Calu3 (cell line): Measurements from ENCODE around the gene DNAAF2. TPM values are rescaled to one million over a fixed set of nuclear protein-coding genes. Genes with fewer than 3 reads are reported as not detected.

Experiments
- BruUV-seq: library from RNA; stranded (reverse); fragments of 400-500 nt; replicated peaks from 2 replicates; lab custom pipeline; 2021; lab: Mats Ljungman, UMichigan
- CTCF ChIA-PET: fragments of 300-600 bp; sonication (Branson Sonifier 250); formaldehyde crosslinking; loops from one replicate; lab custom pipeline; 2022; ENCODE audit warnings: antibody characterized with exemption; lab: Charles Lee
- DNase-seq: peaks from one replicate; pipeline ENCODE4 v3.0.0; 2022
- H3K27ac Mint-ChIP-seq: one replicate; pipeline ENCODE4 v1.8.0; 2022; ENCODE audit warnings: mixed read lengths; ENCODE audit not compliant: unreplicated experiment
- H3K27me3 Mint-ChIP-seq: one replicate; pipeline ENCODE4 v1.8.0; 2022; ENCODE audit warnings: mixed read lengths; ENCODE audit not compliant: unreplicated experiment
- H3K36me3 Mint-ChIP-seq: one replicate; pipeline ENCODE4 v1.8.0; 2022; ENCODE audit warnings: mild to moderate bottlenecking, moderate library complexity, mixed read lengths; ENCODE audit not compliant: insufficient read depth, unreplicated experiment
- H3K4me1 Mint-ChIP-seq: one replicate; pipeline ENCODE4 v1.8.0; 2022; ENCODE audit warnings: mild to moderate bottlenecking, low read depth, mixed read lengths; ENCODE audit not compliant: unreplicated experiment
- H3K4me3 Mint-ChIP-seq: one replicate; pipeline ENCODE4 v1.8.0; 2022; ENCODE audit warnings: mild to moderate bottlenecking, low read depth, moderate library complexity, mixed read lengths; ENCODE audit not compliant: unreplicated experiment
- H3K9me3 Mint-ChIP-seq: one replicate; pipeline ENCODE4 v1.8.0; 2022; ENCODE audit warnings: low read depth, mixed read lengths; ENCODE audit not compliant: unreplicated experiment
- intact Hi-C: fragments of 100-400 bp; cut with micrococcal nuclease; formaldehyde crosslinking; loops from one replicate; pipeline ENCODE4 v1.10.0; 2022; ENCODE audit not compliant: unreplicated experiment
- total RNA-seq: library from RNA; stranded (reverse); gene quantifications from 2 replicates; pipeline ENCODE4 v1.2.3, GENCODE V29; 2022
- TF ChIP-seq, protein P1 (sequence below): fragments of 200-600 bp; IDR thresholded peaks from one replicate; pipeline ENCODE4 v1.8.0; 2022; ENCODE audit warnings: antibody characterized with exemption; ENCODE audit not compliant: unreplicated experiment

The DNAAF2 gene
- total RNA-seq, 1 experiment from 2014 or later: 11.3 TPM

- no peaks in the 10 kb centered on the region for H3K27me3 Mint-ChIP-seq
- BruUV-seq: no TSS peak
- peaks cover 42% of the 10 kb centered on the region for H3K36me3 Mint-ChIP-seq
- no peaks in the 10 kb centered on the region for H3K9me3 Mint-ChIP-seq
- DNase-seq: no peak
- H3K4me3 Mint-ChIP-seq: no peak overlapping the region
- intact Hi-C loops: no loop called here
- no peak overlapping the region for H3K27ac Mint-ChIP-seq
- TF ChIP-seq, protein P1, sequence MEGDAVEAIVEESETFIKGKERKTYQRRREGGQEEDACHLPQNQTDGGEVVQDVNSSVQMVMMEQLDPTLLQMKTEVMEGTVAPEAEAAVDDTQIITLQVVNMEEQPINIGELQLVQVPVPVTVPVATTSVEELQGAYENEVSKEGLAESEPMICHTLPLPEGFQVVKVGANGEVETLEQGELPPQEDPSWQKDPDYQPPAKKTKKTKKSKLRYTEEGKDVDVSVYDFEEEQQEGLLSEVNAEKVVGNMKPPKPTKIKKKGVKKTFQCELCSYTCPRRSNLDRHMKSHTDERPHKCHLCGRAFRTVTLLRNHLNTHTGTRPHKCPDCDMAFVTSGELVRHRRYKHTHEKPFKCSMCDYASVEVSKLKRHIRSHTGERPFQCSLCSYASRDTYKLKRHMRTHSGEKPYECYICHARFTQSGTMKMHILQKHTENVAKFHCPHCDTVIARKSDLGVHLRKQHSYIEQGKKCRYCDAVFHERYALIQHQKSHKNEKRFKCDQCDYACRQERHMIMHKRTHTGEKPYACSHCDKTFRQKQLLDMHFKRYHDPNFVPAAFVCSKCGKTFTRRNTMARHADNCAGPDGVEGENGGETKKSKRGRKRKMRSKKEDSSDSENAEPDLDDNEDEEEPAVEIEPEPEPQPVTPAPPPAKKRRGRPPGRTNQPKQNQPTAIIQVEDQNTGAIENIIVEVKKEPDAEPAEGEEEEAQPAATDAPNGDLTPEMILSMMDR: no peak
- CTCF ChIA-PET: no interaction called here
- H3K4me1 Mint-ChIP-seq: peaks cover 23% of the 10 kb centered on the region
These were observed 56.9 kb downstream of the DNAAF2 start for GRCh38 chr14:49578141-49578540.

Other genes with a start within 250 kb of the DNAAF2 start
- 948 and 1,051 TPM in 2 replicates for gene RPS29, start 48.9 kb downstream of the DNAAF2 start, total RNA-seq
- gene LRR1, start 36.3 kb downstream of the DNAAF2 start, total RNA-seq: 27.3 and 30.5 TPM in 2 replicates
- gene RPL36AL, start 14.6 kb downstream of the DNAAF2 start, total RNA-seq: 159 and 161 TPM in 2 replicates
- gene MGAT2, start 14.4 kb downstream of the DNAAF2 start, total RNA-seq: 39.3 and 45.8 TPM in 2 replicates
- 13.2 and 14.2 TPM in 2 replicates for gene POLE2, start 53.0 kb upstream of the DNAAF2 start, total RNA-seq
- 0.49 and 0.99 TPM in 2 replicates for gene KLHDC1, start 57.9 kb upstream of the DNAAF2 start, total RNA-seq
- gene KLHDC2, start 132.9 kb upstream of the DNAAF2 start, total RNA-seq: 26.8 and 30.7 TPM in 2 replicates
- gene NEMF, start 217.5 kb upstream of the DNAAF2 start, total RNA-seq: 76.3 and 77.7 TPM in 2 replicates